GM08714 (cell line): Measurements from ENCODE around the gene RSBN1L.

ENCODE experiments used
- H3K4me3 ChIP-seq: fragments of 200-500 bp; sonication (Bioruptor generic); 2 replicates; pipeline ENCODE4 v1.5.1; 2014; ENCODE audit warnings: mild to moderate bottlenecking, low read length, inconsistent platforms
- ZNF274 ChIP-seq: IDR thresholded peaks from 2 replicates; pipeline ENCODE4 v1.6.1; 2012; ENCODE audit warnings: mild to moderate bottlenecking, low read depth, low read length

Gene RSBN1L

DNA sequence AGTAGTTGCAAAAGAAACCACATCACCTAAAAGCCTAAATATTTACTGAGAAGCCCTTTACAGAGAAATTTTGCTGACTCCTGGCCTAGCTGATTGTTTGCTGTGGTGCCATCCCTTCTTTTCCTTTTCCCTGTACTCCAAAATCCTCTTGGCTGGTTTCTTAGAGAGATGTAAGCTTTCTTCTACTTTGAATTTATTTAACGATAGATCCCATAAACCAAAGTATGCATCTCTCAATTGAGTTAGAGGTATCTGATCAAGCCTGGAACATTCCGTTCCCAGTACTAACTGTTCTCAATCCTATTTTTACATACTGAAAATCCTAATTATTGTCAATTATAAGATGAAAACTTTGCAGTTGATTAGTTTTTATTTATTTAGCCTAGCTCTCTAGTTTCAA lies 95.7 kb downstream of the RSBN1L start:
- TF ChIP-seq ZNF274 = no peak
- no peak overlapping the region for H3K4me3 ChIP-seq

DNA sequence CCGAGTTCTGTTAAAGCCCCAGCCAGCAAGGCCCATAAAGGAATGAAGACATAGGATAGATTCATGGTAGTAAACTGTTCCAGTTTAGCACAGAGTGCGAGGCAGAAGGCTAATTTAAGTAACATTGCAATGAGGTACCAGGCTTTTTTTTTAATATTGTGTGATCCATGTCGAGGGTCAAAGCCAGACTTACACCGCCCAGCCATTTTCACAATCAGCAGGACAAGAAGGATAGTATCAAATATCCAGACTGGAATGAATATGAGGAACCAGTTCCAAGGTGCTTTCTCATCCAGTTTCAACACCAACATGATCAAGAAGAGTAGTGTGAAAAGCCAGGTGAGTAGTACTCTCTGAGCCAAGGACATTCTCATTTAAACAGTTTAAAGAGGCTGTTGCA lies 97.7 kb downstream of the RSBN1L start:
- no peak for TF ChIP-seq ZNF274
- H3K4me3 ChIP-seq = no peak overlapping the region

DNA sequence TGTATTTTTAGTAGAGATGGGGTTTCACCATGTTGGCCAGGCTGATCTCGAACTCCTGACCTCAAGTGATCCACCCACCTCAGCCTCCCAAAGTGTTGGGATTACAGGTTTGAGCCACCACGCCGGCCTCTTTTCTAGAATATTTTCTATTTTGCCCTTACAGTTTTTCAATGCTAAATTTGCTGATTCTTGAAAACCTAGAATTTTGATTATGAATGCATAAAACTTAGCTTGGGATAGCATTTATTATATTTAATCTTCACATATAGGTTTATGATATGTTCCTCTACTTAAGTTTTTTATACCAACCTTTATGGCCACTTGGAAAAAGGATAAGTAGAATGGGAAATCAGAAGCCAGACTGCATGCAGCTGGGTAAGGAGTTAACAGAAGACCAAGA lies 99.8 kb downstream of the RSBN1L start:
- no peak overlapping the region for H3K4me3 ChIP-seq
- TF ChIP-seq ZNF274 = no peak

DNA sequence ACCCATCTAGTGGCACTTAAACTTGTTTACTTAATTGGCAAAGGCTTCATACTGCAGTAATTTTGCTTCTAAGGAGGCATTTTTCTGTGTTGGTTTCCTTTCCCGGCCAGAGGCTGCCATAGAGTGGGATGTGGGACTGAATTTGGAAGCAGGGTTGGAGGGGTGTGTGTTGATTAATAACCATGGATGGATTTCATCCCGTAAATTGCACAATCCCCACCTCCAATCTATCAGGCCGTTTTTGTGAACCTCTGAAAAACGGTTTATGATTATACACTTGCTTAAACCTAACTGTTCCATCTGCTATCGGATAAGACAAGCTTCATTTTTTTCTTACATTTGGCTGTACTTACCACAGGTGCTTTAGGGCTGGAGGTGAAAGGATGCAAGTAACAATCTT lies 100.7 kb downstream of the RSBN1L start:
- no peak for TF ChIP-seq ZNF274

DNA sequence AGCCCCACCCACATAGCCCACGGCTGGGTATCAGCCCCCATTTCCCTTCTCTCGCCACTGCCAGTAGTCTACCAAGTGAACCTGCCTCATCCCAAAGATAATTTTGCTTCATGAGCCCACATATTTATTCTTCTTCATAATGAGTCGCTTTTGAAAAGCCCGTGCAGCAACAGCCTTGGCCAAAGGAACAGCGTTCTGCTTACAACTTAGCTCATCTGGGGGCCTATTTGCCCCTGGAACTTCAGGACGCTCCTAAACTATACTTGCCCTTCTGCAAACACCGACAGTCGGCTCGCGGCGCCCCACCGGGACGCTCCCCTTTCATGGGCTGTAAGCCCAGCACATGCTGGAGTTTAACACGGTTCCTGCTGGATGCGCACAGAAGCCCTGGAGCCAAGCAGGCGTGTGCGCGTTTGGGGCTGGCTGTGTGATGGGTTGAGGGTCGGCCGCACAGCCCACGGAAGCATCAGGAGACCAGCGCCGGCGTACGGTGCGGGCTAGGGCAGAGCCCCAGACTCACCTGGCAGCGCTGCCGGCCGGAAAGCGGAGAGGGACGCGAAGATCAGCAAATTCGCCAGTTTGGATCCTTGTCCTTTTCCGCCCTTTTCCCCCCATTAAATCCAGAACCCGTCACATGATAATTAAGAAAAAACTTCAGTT lies 101.6 kb downstream of the RSBN1L start:
- peak overlapping the region; percentile 89 for H3K4me3 ChIP-seq
- TF ChIP-seq ZNF274 = no peak

More for the DNA sequence above, 100.7 kb downstream of the RSBN1L start:
- H3K4me3 ChIP-seq = peak overlapping the region; percentile 89

DNA sequence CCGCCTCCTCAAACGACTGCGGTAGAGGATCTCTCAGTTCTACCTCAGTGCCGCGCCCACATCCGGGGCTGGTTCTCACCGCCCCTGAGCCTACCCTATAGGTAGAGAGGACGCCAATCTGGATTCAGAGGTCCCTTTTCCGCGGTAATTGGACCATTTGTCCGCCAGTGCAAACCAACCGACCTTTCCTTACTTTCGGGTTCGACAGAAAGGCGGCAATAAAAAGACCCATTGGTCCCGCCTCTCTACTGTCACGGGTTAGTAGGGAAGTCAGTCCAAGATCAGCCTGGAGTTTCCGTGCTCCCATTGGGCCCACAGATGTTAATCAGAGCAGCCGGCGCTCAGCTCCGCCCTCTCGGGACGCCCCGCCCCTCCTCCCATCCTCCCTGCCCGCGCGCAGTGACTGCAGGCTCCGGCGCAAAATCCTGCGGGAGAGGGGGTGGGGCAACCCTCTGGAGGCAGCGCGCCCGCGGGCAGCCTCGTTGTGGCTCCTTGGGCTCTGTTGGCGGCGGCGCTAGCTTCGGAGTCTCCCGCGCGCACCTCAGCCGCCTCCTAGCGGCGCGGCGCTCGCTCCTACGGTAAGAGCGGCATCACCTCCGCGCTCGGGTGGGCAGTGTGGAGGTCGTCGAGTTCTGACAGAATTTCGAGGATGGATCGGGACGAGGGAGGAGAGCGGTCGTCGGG lies 102.3 kb downstream of the RSBN1L start, which contains the start of the genes PHTF2 and TMEM60:
Gene PHTF2 (plus strand): TSS at position 380 of the 684 bp plus-strand sequence.
Gene TMEM60 (minus strand): TSS at position 41 of the 684 bp plus-strand sequence. CDS start 4,061 bp downstream, outside the sequence.
- no peak for TF ChIP-seq ZNF274
- peak within 1 kb of the TSS; percentile 89 for H3K4me3 ChIP-seq

DNA sequence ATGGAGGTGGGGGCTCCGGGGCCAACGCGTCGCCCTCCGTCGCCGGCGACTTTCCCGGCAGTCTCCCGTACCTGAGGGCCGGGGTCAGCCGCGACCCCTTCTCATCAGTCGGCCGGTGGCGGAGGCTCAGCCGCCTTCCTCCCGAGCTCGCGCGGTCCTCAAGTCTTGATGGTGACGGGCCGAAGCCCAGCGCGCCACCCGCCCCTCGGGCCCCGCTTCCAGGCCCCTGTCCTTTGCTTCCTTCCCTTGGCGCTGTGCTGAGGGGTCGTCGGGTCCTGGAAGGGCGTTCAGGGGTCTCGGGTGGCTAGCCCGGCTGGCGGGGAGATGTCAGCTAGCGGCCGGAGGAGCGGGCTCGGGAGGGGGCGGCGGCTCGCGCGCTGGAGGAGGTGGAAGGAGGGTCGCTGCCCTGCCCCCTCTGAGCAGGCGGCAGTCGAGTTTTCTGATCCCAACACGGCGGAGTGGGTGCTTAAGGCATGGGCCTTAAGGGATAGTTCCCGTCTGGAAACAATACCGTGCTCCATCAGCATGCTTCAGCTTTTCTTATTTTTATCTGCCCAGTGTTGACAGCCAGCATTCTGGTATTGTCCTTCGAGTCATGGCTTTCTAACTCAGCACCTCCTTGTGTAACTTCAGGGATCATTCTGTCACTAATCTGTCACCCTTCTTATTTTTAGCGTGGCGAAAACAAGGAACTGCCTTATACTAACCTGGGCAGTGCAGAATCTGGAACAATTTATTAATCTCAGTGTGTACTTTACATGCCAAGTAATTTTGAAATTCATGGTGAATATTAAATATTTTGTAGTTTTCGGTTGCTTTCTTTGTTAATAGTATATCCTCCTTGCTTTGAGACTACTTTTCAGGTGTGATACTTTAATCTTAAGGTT lies 103.1 kb downstream of the RSBN1L start:
- no peak for TF ChIP-seq ZNF274
- peak overlapping the region; percentile 75 for H3K4me3 ChIP-seq

DNA sequence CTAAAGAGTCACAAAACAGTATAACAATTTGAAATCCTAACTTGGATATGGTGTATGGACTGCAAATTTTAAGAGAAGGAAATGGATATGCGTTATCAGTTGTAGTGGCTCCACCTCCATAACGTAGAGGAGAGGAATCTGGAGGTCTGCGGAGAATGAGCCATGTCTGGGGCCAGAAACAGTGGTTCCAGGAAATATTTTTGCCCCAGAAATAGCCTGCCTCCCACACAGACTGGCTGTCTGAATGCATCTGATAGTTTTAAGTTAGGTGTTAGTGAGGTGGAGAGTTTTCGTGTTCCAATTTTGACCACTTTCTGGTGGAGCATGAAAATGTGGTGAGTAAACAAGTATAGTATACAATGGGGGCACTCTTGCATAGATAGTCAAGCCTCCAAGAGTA lies 103.9 kb downstream of the RSBN1L start:
- peak overlapping the region; percentile 75 for H3K4me3 ChIP-seq
- TF ChIP-seq ZNF274 = no peak

DNA sequence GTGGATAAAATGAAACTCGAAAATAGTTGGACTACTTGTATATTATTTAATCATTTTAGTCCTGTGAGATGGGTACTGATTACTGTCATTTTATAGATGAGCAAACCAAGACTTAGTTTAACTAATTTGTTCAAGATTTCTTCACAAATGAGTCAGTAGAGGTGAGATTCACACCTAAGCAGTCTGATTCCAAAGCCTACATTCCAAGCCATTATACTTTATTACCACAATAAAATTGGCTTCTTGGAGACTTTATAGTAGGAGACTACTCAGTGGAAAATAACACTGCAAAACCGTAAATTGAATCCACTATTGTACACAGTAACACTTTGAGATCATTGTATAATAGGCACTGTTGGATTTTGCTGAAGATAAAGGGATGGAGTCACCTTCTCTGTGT lies 104.5 kb downstream of the RSBN1L start:
- H3K4me3 ChIP-seq = no peak overlapping the region
- TF ChIP-seq ZNF274 = no peak

DNA sequence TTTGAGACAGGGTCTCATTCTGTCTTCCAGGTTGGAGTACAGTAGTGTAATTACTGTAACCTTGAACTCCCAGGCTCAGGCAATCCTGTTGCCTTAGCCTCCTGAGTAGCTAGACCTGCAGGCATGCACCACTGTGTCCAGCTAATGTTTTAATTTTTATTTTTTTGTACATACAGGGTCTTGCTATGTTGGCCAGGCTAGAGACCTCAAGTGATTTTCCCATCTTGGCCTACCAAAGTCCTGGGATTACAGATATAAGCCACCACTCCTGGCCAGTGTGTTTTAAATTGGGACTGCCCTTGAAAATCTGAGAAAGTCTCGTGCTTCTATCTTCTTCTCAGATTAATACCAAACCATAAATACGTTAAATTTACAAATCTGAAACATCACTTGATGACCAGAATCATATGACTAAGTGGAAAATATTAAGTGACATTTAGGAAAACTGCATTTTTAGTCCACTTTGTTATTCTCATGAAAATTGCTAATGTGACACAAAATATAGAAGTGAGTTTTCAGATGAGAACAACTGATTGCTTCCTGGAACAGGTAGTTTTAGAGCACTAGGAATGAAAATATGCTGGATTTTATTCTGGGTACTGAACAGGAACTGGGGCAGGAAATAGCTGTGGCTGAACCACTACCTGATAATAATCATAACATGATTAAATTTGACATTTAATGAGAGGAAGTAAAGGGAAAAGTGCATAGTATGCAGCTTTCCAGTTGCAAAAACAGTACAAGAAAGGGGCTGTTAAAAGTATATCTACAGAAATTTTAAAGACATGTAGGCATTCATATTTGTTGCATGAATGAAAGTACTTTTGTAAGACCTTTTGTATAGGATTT lies 106.5 kb downstream of the RSBN1L start:
- TF ChIP-seq ZNF274 = no peak
- no peak overlapping the region for H3K4me3 ChIP-seq

DNA sequence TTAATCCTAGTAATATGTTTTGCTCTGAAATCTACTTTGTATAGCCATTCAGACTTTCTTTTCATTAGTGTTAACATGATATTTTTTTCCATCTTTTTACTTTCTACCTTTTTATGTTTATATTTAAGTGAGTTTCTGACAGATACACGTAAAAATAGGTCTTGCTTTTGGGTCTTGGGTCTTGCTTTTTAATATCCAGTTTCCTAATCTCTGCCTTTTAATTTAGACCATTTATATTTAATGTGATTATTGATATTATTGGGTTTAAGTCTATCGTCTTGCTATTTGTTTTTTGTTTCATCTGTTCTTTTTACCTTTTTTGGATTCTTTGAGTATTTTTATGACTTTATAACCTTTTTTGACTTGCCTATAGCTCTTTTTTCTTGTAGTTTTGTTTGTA lies 110.2 kb downstream of the RSBN1L start:
- TF ChIP-seq ZNF274 = no peak

DNA sequence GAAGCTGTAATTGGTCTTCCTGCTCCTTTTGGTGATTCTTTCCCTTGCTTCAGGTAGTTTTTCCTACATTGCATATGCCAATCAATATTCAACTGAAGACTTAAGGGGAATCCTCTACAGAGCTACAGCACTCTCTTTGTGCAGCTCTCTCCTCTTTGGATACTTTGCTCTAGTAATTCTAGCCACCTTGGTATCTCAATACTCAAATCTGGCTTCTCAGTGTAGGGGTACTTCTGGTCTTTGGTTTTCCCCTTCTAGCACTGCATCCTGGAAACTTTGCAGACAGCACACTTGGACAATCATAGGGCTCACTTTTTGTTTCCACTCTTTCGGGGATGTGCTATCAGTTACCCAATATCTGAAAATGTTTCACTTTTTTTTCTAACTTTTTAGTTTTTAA lies 112.3 kb downstream of the RSBN1L start:
- no peak overlapping the region for H3K4me3 ChIP-seq
- TF ChIP-seq ZNF274 = no peak

More for the DNA sequence above, 110.2 kb downstream of the RSBN1L start:
- H3K4me3 ChIP-seq = no peak overlapping the region

DNA sequence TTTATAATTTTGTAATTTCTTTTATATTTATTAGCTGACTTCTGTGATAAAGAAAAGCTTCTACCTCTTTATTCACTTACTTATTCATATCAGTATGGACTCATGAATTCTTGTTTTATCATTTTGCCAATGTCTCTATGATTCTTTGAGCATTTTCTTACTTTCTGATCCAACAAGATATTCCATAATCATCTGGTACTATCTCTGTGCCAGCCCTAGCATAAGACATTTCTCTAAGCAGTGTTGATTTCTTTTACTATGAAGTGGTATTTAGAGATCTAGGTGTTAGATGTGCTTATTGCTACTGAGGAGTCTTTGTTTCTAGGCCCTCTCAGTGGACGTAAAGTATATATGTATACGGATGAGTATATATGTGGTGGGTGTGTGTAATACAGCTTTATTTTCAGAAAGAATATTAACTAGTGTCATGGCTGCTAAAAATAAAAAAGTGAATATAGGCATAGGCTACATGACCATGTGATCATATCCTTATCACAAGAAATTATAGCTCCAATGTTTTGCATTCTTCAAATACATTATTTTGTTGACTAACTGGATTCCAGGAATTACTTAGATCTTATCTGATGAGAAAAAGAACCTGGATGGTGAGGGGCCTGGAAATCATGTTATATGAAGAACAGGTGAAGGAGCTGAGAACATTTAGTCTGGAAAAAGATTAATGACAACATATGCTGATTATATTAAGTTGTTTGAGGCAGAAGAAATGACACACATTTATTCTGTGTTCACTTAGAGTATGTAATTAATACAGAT lies 115.4 kb downstream of the RSBN1L start:
- H3K4me3 ChIP-seq = no peak overlapping the region
- no peak for TF ChIP-seq ZNF274
